Tibial nerve (tissue), 4 donors: ENCODE measurements around the gene CYLD. TPM values are rescaled to one million over a fixed set of nuclear protein-coding genes. Genes with fewer than 3 reads are reported as not detected.

Experiments used
- DNase-seq, 2 donors: peaks; one replicate each; pipeline ENCODE4 v3.0.0-alpha.2; 2019; ENCODE audit warnings: low spot score in 2 of 2
- H3K27ac ChIP-seq, 4 donors: fragments of 200-600 bp; sonication (generic) in 3 of 4; one replicate each; pipeline ENCODE4 v1.5.1; 2017 to 2019; ENCODE audit warnings: mild to moderate bottlenecking in 1 of 4
- H3K27me3 ChIP-seq, 2 donors: fragments of 200-600 bp; sonication (generic) in 1 of 2; one replicate each; pipeline versions ENCODE4 v1.5.1 to v1.6.0; 2017 to 2019
- H3K36me3 ChIP-seq, 3 donors: fragments of 200-600 bp; sonication (generic); one replicate each; pipeline ENCODE4 v1.5.1; 2018 to 2019
- H3K4me1 ChIP-seq, 4 donors: fragments of 200-600 bp; sonication (generic) in 3 of 4; one replicate each; pipeline ENCODE4 v1.5.1; 2017 to 2019
- H3K4me3 ChIP-seq, 4 donors: fragments of 200-600 bp; sonication (generic) in 3 of 4; one replicate each; pipeline ENCODE4 v1.5.1; 2017 to 2019; ENCODE audit warnings: mild to moderate bottlenecking in 1 of 4, moderate library complexity in 1 of 4
- H3K9me3 ChIP-seq, 4 donors: fragments of 200-600 bp; sonication (generic) in 3 of 4; one replicate each; pipeline ENCODE4 v1.5.1; 2017 to 2019
- EP300 ChIP-seq, 2 donors: sonication (generic); formaldehyde crosslinking; IDR thresholded peaks; one replicate each; pipeline ENCODE4 v1.6.1; 2017; ENCODE audit warnings: antibody characterized with exemption in 2 of 2, mild to moderate bottlenecking in 1 of 2
- POLR2A ChIP-seq, 2 donors: fragments of 450-650 bp; IDR thresholded peaks; one replicate each; pipeline ENCODE4 v1.6.1; 2017; ENCODE audit warnings: antibody characterized with exemption in 2 of 2, mild to moderate bottlenecking in 2 of 2, moderate library complexity in 2 of 2
- WGBS, 2 donors: methylation state at CpG; one replicate each; pipeline ENCODE4 v1.1.5; 2018; 5-methylcytosine and 5-hydroxymethylcytosine counted together
- small RNA-seq: library from RNA; depleted of rRNA; stranded (forward); fragments of <200 nt; gene quantifications from one replicate; pipeline ENCODE3, GENCODE V24; 2016
- total RNA-seq, 4 donors: library from RNA; depleted of rRNA; stranded (reverse); fragments of >200 nt; gene quantifications; one replicate each; pipeline ENCODE4 v1.1.0, GENCODE V29; 2016
- TF ChIP-seq, protein P1 (sequence below), 5 experiments: fragments of 200-600 bp in 3 of 5; fragments of 450-650 bp in 2 of 5; sonication (generic) in 3 of 5; IDR thresholded peaks; one replicate each; pipeline ENCODE4 v1.5.1; 2016 to 2019; ENCODE audit warnings: antibody characterized with exemption in 5 of 5, mild to moderate bottlenecking in 3 of 5, moderate library complexity in 2 of 5

The CYLD gene
- total RNA-seq, 4 donors from 2014 or later, result 23.7 to 52.7 (median 38.3) TPM

DNA sequence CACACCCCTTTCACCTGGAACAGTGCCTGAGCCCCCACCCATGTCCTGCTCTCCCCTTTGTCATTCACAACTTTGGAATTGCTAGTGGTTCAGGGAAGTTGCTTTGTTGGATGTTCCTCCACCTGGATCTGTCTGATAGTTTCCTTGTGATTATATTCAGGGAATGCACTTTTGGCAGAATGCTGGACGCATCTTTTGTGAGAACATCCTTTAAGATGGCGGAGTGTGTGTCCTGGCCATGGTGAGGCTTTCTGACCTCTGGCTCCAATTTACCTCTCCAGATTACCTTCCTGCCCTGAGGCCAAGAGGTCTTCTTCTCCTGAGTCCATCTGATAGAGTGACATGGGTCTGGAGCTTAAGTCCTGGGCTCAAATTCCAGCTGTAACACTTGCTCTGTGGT is 104.6 kb downstream of the CYLD start:
- H3K27ac ChIP-seq, result no peak overlapping the region
- peaks cover 0 to 3% of the 10 kb centered on the region in 2 donors for H3K27me3 ChIP-seq
- WGBS, 2 donors, result 90 to 92% methylated on average over 2 of the region's 2 CpGs
- no peak for DNase-seq
- TF ChIP-seq, protein P1, sequence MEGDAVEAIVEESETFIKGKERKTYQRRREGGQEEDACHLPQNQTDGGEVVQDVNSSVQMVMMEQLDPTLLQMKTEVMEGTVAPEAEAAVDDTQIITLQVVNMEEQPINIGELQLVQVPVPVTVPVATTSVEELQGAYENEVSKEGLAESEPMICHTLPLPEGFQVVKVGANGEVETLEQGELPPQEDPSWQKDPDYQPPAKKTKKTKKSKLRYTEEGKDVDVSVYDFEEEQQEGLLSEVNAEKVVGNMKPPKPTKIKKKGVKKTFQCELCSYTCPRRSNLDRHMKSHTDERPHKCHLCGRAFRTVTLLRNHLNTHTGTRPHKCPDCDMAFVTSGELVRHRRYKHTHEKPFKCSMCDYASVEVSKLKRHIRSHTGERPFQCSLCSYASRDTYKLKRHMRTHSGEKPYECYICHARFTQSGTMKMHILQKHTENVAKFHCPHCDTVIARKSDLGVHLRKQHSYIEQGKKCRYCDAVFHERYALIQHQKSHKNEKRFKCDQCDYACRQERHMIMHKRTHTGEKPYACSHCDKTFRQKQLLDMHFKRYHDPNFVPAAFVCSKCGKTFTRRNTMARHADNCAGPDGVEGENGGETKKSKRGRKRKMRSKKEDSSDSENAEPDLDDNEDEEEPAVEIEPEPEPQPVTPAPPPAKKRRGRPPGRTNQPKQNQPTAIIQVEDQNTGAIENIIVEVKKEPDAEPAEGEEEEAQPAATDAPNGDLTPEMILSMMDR (IDR thresholded peaks at IDR 0.05), result no peak
- no peak for TF ChIP-seq POLR2A (IDR thresholded peaks at IDR 0.05)
- no peak for TF ChIP-seq EP300 (IDR thresholded peaks at IDR 0.05)
- no peaks in the 10 kb centered on the region for H3K36me3 ChIP-seq
- no peak overlapping the region for H3K4me3 ChIP-seq
- H3K9me3 ChIP-seq, result no peaks in the 10 kb centered on the region
- peaks cover 0 to 2% (median 0%) of the 10 kb centered on the region in 4 donors for H3K4me1 ChIP-seq

DNA sequence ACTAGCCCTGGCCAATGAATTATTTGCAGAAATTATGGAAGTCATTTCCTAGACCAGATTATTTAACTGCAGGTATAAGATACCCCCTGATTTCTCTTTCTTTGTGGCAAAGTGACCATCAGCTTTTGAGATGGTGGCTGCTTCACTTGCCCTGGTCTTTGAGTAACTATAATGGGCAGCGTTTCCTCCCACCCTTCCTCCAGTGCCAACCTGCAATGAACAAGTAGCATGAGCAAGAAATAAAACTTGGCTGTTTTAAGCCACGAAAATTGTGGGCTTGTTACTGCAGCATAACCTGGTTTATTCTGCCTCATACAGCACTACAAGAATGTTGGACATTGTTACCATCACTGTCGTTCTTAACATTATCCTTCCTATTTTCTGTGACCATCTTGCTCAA is 105.3 kb downstream of the CYLD start:
- Histone ChIP-seq H3K4me3 (no peak overlapping the region), H3K9me3 (no peaks in the 10 kb centered on the region), H3K36me3 (no peaks in the 10 kb centered on the region), H3K27me3 (no peaks in the 10 kb centered on the region), H3K27ac (no peak overlapping the region), H3K4me1 (no peaks in the 10 kb centered on the region)
- 84 to 87% methylated on average over 3 of the region's 3 CpGs for WGBS, 2 donors
- TF ChIP-seq EP300 (IDR thresholded peaks at IDR 0.05), result no peak
- no peak for TF ChIP-seq POLR2A (IDR thresholded peaks at IDR 0.05)
- TF ChIP-seq, protein P1 (IDR thresholded peaks at IDR 0.05), result no peak
- DNase-seq, result no peak

DNA sequence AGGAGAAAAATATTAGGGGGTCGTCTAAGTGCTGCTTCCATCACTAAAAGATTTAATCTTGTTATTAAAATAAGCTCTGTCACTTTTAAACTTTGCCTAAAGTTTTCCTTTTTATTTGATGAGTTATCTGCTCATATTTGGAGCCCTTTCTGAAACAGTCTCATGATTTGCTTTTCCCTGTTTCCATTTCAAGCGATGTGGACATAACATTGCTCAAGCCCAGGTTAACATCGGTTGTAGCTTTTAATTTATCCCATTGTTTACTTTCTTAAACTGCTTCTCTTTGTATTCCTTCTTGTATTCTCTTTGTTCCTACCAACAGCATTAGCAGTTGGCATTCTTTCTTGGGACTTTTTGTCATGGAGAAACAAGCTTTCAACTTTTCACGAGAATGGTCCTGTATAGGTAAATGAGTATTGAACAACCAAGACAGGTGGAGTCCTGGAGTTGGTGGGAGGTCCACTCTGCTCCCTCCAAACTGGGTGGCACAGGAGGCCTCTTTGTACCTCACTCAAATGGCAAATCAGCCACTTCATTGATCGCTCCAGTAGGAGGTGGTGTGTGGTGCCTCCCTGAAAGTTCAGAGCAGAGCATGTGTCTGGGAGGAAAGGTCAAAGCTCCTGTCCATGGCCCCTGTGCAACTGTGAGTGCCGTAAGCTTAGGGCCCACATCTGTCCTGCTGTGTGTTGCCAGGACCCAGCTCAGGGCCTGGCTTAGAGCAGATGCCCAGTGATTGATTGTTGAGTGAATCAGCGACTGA is 107.0 kb downstream of the CYLD start:
- WGBS, 2 donors, result 79 to 83% methylated on average over 7 of the region's 7 CpGs
- H3K9me3 ChIP-seq, result no peaks in the 10 kb centered on the region
- no peak for DNase-seq
- H3K4me3 ChIP-seq, result no peak overlapping the region
- TF ChIP-seq EP300 (IDR thresholded peaks at IDR 0.05), result no peak
- TF ChIP-seq, protein P1 (IDR thresholded peaks at IDR 0.05), result no peak
- no peak for TF ChIP-seq POLR2A (IDR thresholded peaks at IDR 0.05)
- no peaks in the 10 kb centered on the region for H3K4me1 ChIP-seq
- H3K27me3 ChIP-seq, result no peaks in the 10 kb centered on the region
- H3K36me3 ChIP-seq, result no peaks in the 10 kb centered on the region
- H3K27ac ChIP-seq, result no peak overlapping the region

Small RNA genes lying within 50 kb of the gene (small RNA-seq; reads per million reads assigned to genes)
- gene MIR3181, result not detected

Other genes starting within 250 kb of the CYLD start
- gene NKD1, start 193.7 kb upstream of the CYLD start, total RNA-seq, result 10 to 100 TPM; 20.1 to 92.4 (median 43.1) TPM
- gene SNX20, start 60.8 kb upstream of the CYLD start, total RNA-seq, result 1 to 10 TPM; 1.7 to 5.1 (median 2.3) TPM
- 10 to 100 TPM in 1 of 4 donors, 1 to 10 TPM in 3; 1.3 to 10.2 (median 2.7) TPM for gene NOD2, start 48.5 kb upstream of the CYLD start, total RNA-seq